B cell (primary cell): ENCODE measurements around the gene ACOXL. TPM values are rescaled to one million over a fixed set of nuclear protein-coding genes. Genes with fewer than 3 reads are reported as not detected.

Experiments
- ATAC-seq: fragments of 200-7000 bp; cut with Tn5 transposase; one replicate; pipeline ENCODE4 v1.10.0; 2021; ENCODE audit warnings: low read depth, mild to moderate bottlenecking, moderate number of reproducible peaks, moderate library complexity
- CTCF ChIA-PET: fragments of 350-600 bp; sonication (Branson Sonifier 250); formaldehyde crosslinking; loops from one replicate; lab custom pipeline; 2021; ENCODE audit warnings: antibody characterized with exemption, inconsistent platforms; lab: Charles Lee
- POLR2A ChIA-PET: fragments of 350-600 bp; sonication (Branson Sonifier 250); formaldehyde crosslinking; loops from one replicate; lab custom pipeline; 2021; ENCODE audit warnings: antibody characterized with exemption; lab: Charles Lee
- DNase-seq: peaks from one replicate; pipeline ENCODE4 v3.0.0; 2013
- H2AFZ ChIP-seq: 2 replicates; pipeline ENCODE4 v1.6.1; 2012; ENCODE audit warnings: mild to moderate bottlenecking, low read depth, low read length; ENCODE audit not compliant: insufficient read depth, poor library complexity, severe bottlenecking
- H3K27ac ChIP-seq, 2 donors: 1 replicate in 1 of 2; 2 replicates in 1 of 2; pipeline ENCODE4 v1.5.1; 2012 to 2013; ENCODE audit warnings: low read length in 2 of 2, mild to moderate bottlenecking in 2 of 2, moderate library complexity in 1 of 2
- H3K27me3 ChIP-seq, 4 experiments: fragments of 200-600 bp in 1 of 4; sonication (generic) in 1 of 4; replicated peaks in 1 of 4; 1 replicate in 2 of 4; 2 replicates in 2 of 4; pipeline versions ENCODE4 v1.6.1 to v1.7.0; 2013 to 2016; ENCODE audit warnings: low read length in 3 of 4, mild to moderate bottlenecking in 2 of 4, mixed read lengths in 1 of 4, moderate library complexity in 1 of 4; ENCODE audit not compliant: insufficient read depth in 4 of 4, control insufficient read depth in 3 of 4; ENCODE audit errors: control extremely low read depth in 1 of 4
- H3K36me3 ChIP-seq, 2 experiments: replicated peaks in 1 of 2; 1 replicate in 1 of 2; 2 replicates in 1 of 2; pipeline versions ENCODE4 v1.6.1 to v1.7.1; 2013; ENCODE audit warnings: low read length in 1 of 2; ENCODE audit not compliant: insufficient read depth in 2 of 2, control insufficient read depth in 1 of 2; ENCODE audit errors: control extremely low read depth in 1 of 2, extremely low read depth in 1 of 2
- H3K4me1 ChIP-seq, 2 donors: fragments of 200-600 bp in 1 of 2; sonication (generic) in 1 of 2; 1 replicate in 1 of 2; 2 replicates in 1 of 2; pipeline versions ENCODE4 v1.5.1 to v1.6.1; 2013 to 2017; ENCODE audit warnings: low read length in 2 of 2; ENCODE audit not compliant: control insufficient read depth in 2 of 2, insufficient read depth in 2 of 2
- H3K4me2 ChIP-seq: replicated peaks from 2 replicates; pipeline ENCODE3; 2012; ENCODE audit warnings: mild to moderate bottlenecking, low read depth, low read length; ENCODE audit not compliant: poor library complexity, severe bottlenecking
- H3K4me3 ChIP-seq, 5 experiments: fragments of 200-600 bp in 1 of 5; sonication (generic) in 1 of 5; 1 replicate in 3 of 5; 2 replicates in 2 of 5; pipeline versions ENCODE4 v1.5.1 to v1.7.0; 2011 to 2016; ENCODE audit warnings: low read length in 4 of 5, mild to moderate bottlenecking in 4 of 5, low read depth in 2 of 5, control low read depth in 1 of 5, moderate library complexity in 1 of 5; ENCODE audit not compliant: insufficient read depth in 1 of 5; ENCODE audit errors: control extremely low read depth in 1 of 5, extremely low read depth in 1 of 5
- H3K79me2 ChIP-seq: fragments of 200-600 bp; sonication (generic); one replicate; pipeline ENCODE4 v1.6.0; 2016; ENCODE audit warnings: low read length; ENCODE audit not compliant: control insufficient read depth, insufficient read depth
- H3K9ac ChIP-seq: fragments of 200-600 bp; sonication (generic); 2 replicates; pipeline ENCODE4 v1.6.1; 2017; ENCODE audit warnings: mild to moderate bottlenecking, low read length, moderate library complexity
- H3K9me3 ChIP-seq, 3 donors: one replicate each; pipeline versions ENCODE4 v1.6.1 to v1.7.1; 2013; ENCODE audit warnings: low read length in 2 of 3; ENCODE audit not compliant: control insufficient read depth in 2 of 3, insufficient read depth in 1 of 3; ENCODE audit errors: control extremely low read depth in 1 of 3
- H4K20me1 ChIP-seq: 2 replicates; pipeline ENCODE4 v1.6.0; 2012; ENCODE audit warnings: mild to moderate bottlenecking, low read length; ENCODE audit not compliant: insufficient read depth, control insufficient read depth, poor library complexity, severe bottlenecking
- H3K27ac Mint-ChIP-seq: one replicate; pipeline ENCODE4 v1.8.0; 2021; ENCODE audit warnings: mixed read lengths
- H3K27me3 Mint-ChIP-seq: one replicate; pipeline ENCODE4 v1.8.0; 2021; ENCODE audit warnings: mixed read lengths
- H3K4me1 Mint-ChIP-seq: one replicate; pipeline ENCODE4 v1.8.0; 2021; ENCODE audit warnings: mixed read lengths
- H3K4me3 Mint-ChIP-seq: one replicate; pipeline ENCODE4 v1.8.0; 2021; ENCODE audit warnings: mixed read lengths
- H3K9me3 Mint-ChIP-seq: one replicate; pipeline ENCODE4 v1.8.0; 2022; ENCODE audit warnings: mixed read lengths; ENCODE audit not compliant: insufficient read depth
- EZH2 ChIP-seq: IDR thresholded peaks from 2 replicates; pipeline ENCODE4 v1.6.1; 2012; ENCODE audit warnings: borderline replicate concordance, low read depth, mild to moderate bottlenecking, moderate library complexity, low read length; ENCODE audit not compliant: insufficient read depth, poor library complexity, severe bottlenecking
- WGBS: methylation state at CpG from one replicate; pipeline ENCODE4 v1.1.5; 2013; ENCODE audit warnings: missing lambda C conversion rate; ENCODE audit not compliant: insufficient coverage; 5-methylcytosine and 5-hydroxymethylcytosine counted together
- intact Hi-C: fragments of 100-400 bp; cut with micrococcal nuclease; formaldehyde crosslinking; loops from one replicate; pipeline ENCODE4 v1.10.0; 2022
- polyA plus RNA-seq: library from polyadenylated mRNA; depleted of rRNA; stranded (reverse); fragments of >200 nt; gene quantifications from 2 replicates; pipeline ENCODE4 v1.2.3, GENCODE V29; 2012
- total RNA-seq, 2 donors: library from RNA; stranded (reverse); fragments of 120-200 nt in 1 of 2; gene quantifications; 1 replicate in 1 of 2; 2 replicates in 1 of 2; pipeline versions ENCODE4 v1.2.3 to v1.2.4, GENCODE V29; 2013 to 2022
- TF ChIP-seq, protein P1 (sequence below): fragments of 200-600 bp; IDR thresholded peaks from one replicate; pipeline ENCODE4 v1.8.0; 2022; ENCODE audit warnings: antibody characterized with exemption, mild to moderate bottlenecking

The ACOXL gene
- total and polyA plus RNA-seq, 2 donors (not counting 1 experiment from before 2014, with no cell fraction given): 0.06 TPM; not detected in 1

DNA sequence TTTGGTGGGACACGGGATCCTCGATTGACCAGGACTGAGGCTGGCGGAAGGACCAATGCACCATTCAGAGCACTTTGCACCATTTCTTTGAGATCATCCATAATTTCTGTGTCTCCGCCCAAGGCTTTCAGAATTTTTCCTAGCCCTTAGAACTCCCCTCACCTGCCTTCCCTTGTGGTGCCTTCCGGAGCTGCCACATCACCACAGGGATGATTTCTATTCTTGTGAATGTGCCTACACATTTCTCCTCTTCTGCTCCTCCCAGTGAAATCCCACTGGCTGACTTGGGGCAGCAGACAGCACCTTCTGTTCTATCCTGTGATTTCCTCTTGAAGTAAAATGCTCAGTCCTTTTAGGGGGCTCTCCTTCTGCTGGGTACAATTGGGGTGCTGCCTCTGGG, 11.2 kb downstream of the ACOXL start:
- Histone ChIP-seq H3K9me3 (peaks cover 0 to 8% (median 0%) of the 10 kb centered on the region in 3 donors), H3K4me1 (peaks cover 6 to 9% of the 10 kb centered on the region in 2 donors), H3K36me3 (no peaks in the 10 kb centered on the region), H2AFZ (no peak overlapping the region), H3K79me2 (no peaks in the 10 kb centered on the region), H3K27ac (no peak overlapping the region), H4K20me1 (no peaks in the 10 kb centered on the region), H3K27me3 (peaks cover 0 to 22% (median 5%) of the 10 kb centered on the region in 4 experiments), H3K9ac (no peak overlapping the region), H3K4me3 (no peak overlapping the region), H3K4me2 (no peak overlapping the region)
- ChIA-PET POLR2A (no interaction called here), CTCF (interaction anchor here (1.6 kb wide), 1 partner anchor 11 kb away, joined by 5 read pairs; no protein-coding TSS in a partner anchor)
- Mint-ChIP-seq H3K9me3 (peaks cover 2% of the 10 kb centered on the region), H3K27ac (no peak overlapping the region), H3K4me1 (peaks cover 7% of the 10 kb centered on the region), H3K4me3 (no peak overlapping the region), H3K27me3 (peaks cover 78% of the 10 kb centered on the region)
- WGBS: 88% methylated on average over 1 of the region's 5 CpGs
- no peak for TF ChIP-seq EZH2
- TF ChIP-seq, protein P1, sequence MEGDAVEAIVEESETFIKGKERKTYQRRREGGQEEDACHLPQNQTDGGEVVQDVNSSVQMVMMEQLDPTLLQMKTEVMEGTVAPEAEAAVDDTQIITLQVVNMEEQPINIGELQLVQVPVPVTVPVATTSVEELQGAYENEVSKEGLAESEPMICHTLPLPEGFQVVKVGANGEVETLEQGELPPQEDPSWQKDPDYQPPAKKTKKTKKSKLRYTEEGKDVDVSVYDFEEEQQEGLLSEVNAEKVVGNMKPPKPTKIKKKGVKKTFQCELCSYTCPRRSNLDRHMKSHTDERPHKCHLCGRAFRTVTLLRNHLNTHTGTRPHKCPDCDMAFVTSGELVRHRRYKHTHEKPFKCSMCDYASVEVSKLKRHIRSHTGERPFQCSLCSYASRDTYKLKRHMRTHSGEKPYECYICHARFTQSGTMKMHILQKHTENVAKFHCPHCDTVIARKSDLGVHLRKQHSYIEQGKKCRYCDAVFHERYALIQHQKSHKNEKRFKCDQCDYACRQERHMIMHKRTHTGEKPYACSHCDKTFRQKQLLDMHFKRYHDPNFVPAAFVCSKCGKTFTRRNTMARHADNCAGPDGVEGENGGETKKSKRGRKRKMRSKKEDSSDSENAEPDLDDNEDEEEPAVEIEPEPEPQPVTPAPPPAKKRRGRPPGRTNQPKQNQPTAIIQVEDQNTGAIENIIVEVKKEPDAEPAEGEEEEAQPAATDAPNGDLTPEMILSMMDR: no peak
- intact Hi-C loops: no loop called here
- DNase-seq: no peak
- ATAC-seq: no peak

GRCh38 chr2:110744429-110744828, 12.1 kb downstream of the ACOXL start:
- Histone ChIP-seq H4K20me1 (no peaks in the 10 kb centered on the region), H3K4me2 (no peak overlapping the region), H3K4me1 (peaks cover 10 to 12% of the 10 kb centered on the region in 2 donors), H2AFZ (no peak overlapping the region), H3K27ac (no peak overlapping the region), H3K9me3 (peaks cover 0 to 4% (median 0%) of the 10 kb centered on the region in 3 donors), H3K9ac (no peak overlapping the region), H3K4me3 (no peak overlapping the region), H3K27me3 (peaks cover 0 to 19% (median 5%) of the 10 kb centered on the region in 4 experiments), H3K36me3 (no peaks in the 10 kb centered on the region), H3K79me2 (no peaks in the 10 kb centered on the region)
- ATAC-seq (no peak), DNase-seq (no peak)
- POLR2A ChIA-PET: no interaction called here
- Mint-ChIP-seq H3K4me3 (no peak overlapping the region), H3K27me3 (peaks cover 73% of the 10 kb centered on the region), H3K4me1 (peaks cover 10% of the 10 kb centered on the region), H3K27ac (no peak overlapping the region), H3K9me3 (no peaks in the 10 kb centered on the region)
- TF ChIP-seq EZH2: no peak
- TF ChIP-seq, protein P1: no peak
- intact Hi-C loops: no loop called here
- CTCF ChIA-PET: interaction anchor here (1.6 kb wide), 1 partner anchor 10 kb away, joined by 5 read pairs; no protein-coding TSS in a partner anchor
- 85% methylated on average over 4 of the region's 4 CpGs for WGBS
